Motor neuron (in vitro differentiated cells): ENCODE data around the gene PINK1. TPM values are rescaled to one million over a fixed set of nuclear protein-coding genes. Genes with fewer than 3 reads are reported as not detected.

Source experiments
- ATAC-seq, 8 experiments: fragments of 200-7000 bp; cut with Tn5 transposase; replicated peaks in 6 of 8; 2 replicates each; pipeline ENCODE4 v1.8.0; 2021; ENCODE audit warnings: mild to moderate bottlenecking in 8 of 8, moderate library complexity in 8 of 8
- H3K27ac ChIP-seq, 2 donors: fragments of 250-450 bp; sonication (Bioruptor Pico); 2 replicates each; pipeline ENCODE4 v1.9.0; 2021; ENCODE audit warnings: antibody characterized with exemption in 2 of 2, mild to moderate bottlenecking in 2 of 2, moderate library complexity in 1 of 2
- H3K4me1 ChIP-seq, 2 donors: fragments of 250-450 bp; sonication (Bioruptor Pico); replicated peaks in 1 of 2; 2 replicates each; pipeline ENCODE4 v1.6.1; 2021; ENCODE audit warnings: antibody characterized with exemption in 2 of 2, mild to moderate bottlenecking in 2 of 2, moderate library complexity in 1 of 2
- H3K4me3 ChIP-seq, 5 donors: fragments of 250-450 bp; sonication (Bioruptor Pico); 2 replicates each; pipeline ENCODE4 v1.9.0; 2021; ENCODE audit warnings: antibody characterized with exemption in 5 of 5, mild to moderate bottlenecking in 5 of 5, moderate library complexity in 4 of 5
- WGBS, 10 experiments: fragments of 450-650 bp; shearing (Covaris generic); methylation state at CpG; one replicate each; pipeline ENCODE4 v1.0.0; 2022; 5-methylcytosine and 5-hydroxymethylcytosine counted together
- in situ Hi-C, 9 experiments: fragments of 400-800 bp; cut with MboI; loops; one replicate each; pipeline ENCODE4 v1.15.0; 2021; ENCODE audit warnings: low sequenced_read_pairs in 9 of 9, low pct_unique_long_range_greater_than_20kb in 2 of 9; ENCODE audit not compliant: unreplicated experiment in 9 of 9
- total RNA-seq, 8 experiments: library from RNA; unstranded; fragments of 300-600 nt; gene quantifications; 2 replicates each; pipeline versions ENCODE4 v1.2.3 to v1.2.4, GENCODE V29; 2022

The PINK1 gene
- 100 to 1,000 TPM in 1 of 8 experiments, 10 to 100 TPM in 7; 22.7 to 117 (median 51.4) TPM for total RNA-seq

- 0 to 10% (median 0%) methylated on average over 1 to 35 of the region's 93 CpGs; no CpG with 5 or more reads in 2 of the 10 experiments for WGBS, 10 experiments
- Histone ChIP-seq H3K27ac (peak within 1 kb of the TSS; percentile 74 to 80), H3K4me1 (peaks cover 5 to 7% of the 10 kb centered on the region in 2 donors), H3K4me3 (peak within 1 kb of the TSS; percentile 66 to 94 (median 82))
- in situ Hi-C loops = loop anchor here in 4 of 9 experiments (10.0 to 25.0 kb wide), 5 partner anchors 96 to 721 kb away; partner anchors contain the start of genes MUL1 (in 1 of the 4) and PLA2G2E (in 1 of the 4)
- peak; percentile 75 to 91 (median 87) for ATAC-seq
These were observed at the start of gene PINK1 for GRCh38 chr1:20633190-20634064. TSS of gene PINK1 (plus strand) at chr1:20633458. CDS start at chr1:20633549, 91 bp downstream.

DNA sequence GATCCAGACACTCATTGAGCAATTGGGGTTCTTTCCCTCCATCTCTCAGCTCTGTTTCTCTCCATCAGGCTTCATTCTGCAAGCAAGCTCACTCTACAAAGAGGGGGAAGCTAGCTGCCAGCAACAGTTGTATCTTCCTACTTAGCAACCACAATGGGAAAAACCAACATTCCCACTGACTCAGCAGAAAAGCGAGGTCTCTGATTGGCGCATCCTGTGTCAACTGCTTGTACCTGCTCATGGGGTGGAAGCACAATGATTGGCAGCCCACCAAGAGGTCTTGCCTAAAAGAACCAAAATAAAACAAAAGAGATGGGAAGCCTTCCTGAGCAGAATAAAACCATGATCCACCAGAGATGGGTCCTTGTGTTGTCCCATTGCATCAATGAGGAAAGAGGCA lies 48.4 kb upstream of the PINK1 start:
- Histone ChIP-seq H3K4me1 (peaks cover 0 to 2% of the 10 kb centered on the region in 2 donors), H3K27ac (no peak overlapping the region), H3K4me3 (no peak overlapping the region)
- in situ Hi-C loops = no loop called here
- WGBS, 10 experiments = 63 to 100% (median 100%) methylated on average over 1 to 2 of the region's 2 CpGs; no CpG with 5 or more reads in 5 of the 10 experiments
- no peak for ATAC-seq

GRCh38 chr1:20586953-20587660 lies 46.2 kb upstream of the PINK1 start:
- in situ Hi-C loops = no loop called here
- no peak overlapping the region for H3K4me3 ChIP-seq
- WGBS, 10 experiments = 46 to 100% (median 70%) methylated on average over 1 to 4 of the region's 10 CpGs; no CpG with 5 or more reads in 4 of the 10 experiments
- no peak overlapping the region for H3K27ac ChIP-seq
- peak in 2 of 8 experiments; percentile 20 to 49 for ATAC-seq
- H3K4me1 ChIP-seq = peaks cover 3 to 14% of the 10 kb centered on the region in 2 donors

- peak in 2 of 8 experiments; percentile 55 to 78 for ATAC-seq
- no peak overlapping the region for H3K4me3 ChIP-seq
- in situ Hi-C loops = no loop called here
These were observed 45.6 kb upstream of the PINK1 start for GRCh38 chr1:20587661-20588053.

DNA sequence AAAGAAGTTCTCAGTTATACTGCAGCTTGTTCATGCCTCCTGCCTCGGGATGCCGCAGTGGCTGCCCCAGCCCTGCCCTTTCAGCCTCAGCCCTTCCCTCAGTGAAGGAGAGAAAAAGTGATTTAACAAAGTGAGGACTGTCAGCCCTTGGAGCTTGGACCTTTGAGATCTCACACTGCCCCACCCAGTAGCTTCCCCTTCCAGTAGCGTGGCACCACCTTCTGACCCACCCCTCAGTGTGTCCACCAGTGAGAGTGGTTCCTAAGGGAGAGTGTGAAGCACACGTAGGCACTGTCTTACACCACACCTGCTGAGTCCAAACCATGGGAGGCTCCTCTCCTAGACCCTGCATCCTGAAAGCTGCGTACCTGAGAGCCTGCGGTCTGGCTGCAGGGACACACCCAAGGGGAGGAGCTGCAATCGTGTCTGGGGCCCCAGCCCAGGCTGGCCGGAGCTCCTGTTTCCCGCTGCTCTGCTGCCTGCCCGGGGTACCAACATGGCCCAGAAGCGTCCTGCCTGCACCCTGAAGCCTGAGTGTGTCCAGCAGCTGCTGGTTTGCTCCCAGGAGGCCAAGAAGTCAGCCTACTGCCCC lies 44.5 kb upstream of the PINK1 start, which contains the start of gene CDA:
Gene CDA, plus strand, starts transcription at position 464 of the 592 bp plus-strand sequence. Its CDS starts 33 bp downstream, at position 497.
- peaks cover 3 to 14% of the 10 kb centered on the region in 2 donors for H3K4me1 ChIP-seq
- 53 to 76% (median 76%) methylated on average over 6 to 11 of the region's 11 CpGs; no CpG with 5 or more reads in 7 of the 10 experiments for WGBS, 10 experiments
- no peak within 1 kb of the TSS for H3K4me3 ChIP-seq
- in situ Hi-C loops = no loop called here
- no peak within 1 kb of the TSS for H3K27ac ChIP-seq
- ATAC-seq = peak in 2 of 8 experiments; percentile 16 to 53

More at GRCh38 chr1:20587661-20588053, 45.6 kb upstream of the PINK1 start:
- Histone ChIP-seq H3K27ac (no peak overlapping the region), H3K4me1 (peaks cover 3 to 14% of the 10 kb centered on the region in 2 donors)
- WGBS, 10 experiments = 0 to 80% (median 17%) methylated on average over 1 to 2 of the region's 2 CpGs; no CpG with 5 or more reads in 6 of the 10 experiments

- H3K27ac ChIP-seq = no peak overlapping the region
- H3K4me1 ChIP-seq = peaks cover 3 to 14% of the 10 kb centered on the region in 2 donors
- WGBS, 10 experiments = 0 to 67% (median 25%) methylated on average over 1 to 18 of the region's 24 CpGs; no CpG with 5 or more reads in 1 of the 10 experiments
- peak in 3 of 8 experiments; percentile 25 to 60 (median 34) for ATAC-seq
- in situ Hi-C loops = no loop called here
- H3K4me3 ChIP-seq = no peak overlapping the region
These were observed 43.7 kb upstream of the PINK1 start for GRCh38 chr1:20589331-20590278.

DNA sequence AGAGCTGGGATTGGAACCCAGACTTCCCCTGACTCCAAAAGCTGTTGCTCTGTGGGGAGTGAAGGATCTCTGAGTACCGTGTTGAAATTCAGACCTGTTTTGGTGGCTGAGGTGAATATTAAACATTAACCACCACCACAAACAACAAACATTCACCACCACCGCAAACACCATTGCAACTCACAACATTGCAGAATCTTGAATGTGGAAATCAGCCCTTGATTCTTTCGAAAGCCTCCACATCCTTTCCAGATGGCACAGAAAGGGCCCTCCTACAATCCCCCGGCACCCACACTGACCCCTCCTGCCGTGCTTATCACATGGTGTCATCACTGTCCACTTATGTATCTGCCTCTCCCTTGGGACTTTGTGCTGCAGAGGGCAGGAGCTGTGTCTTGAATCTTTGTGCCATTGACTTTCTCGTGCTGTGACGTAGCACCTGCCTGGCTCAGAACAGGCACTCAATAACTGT lies 42.9 kb upstream of the PINK1 start:
- ATAC-seq = peak in 6 of 8 experiments; percentile 15 to 86 (median 62)
- in situ Hi-C loops = no loop called here
- WGBS, 10 experiments = 17 to 80% (median 29%) methylated on average over 1 to 7 of the region's 7 CpGs; no CpG with 5 or more reads in 3 of the 10 experiments
- Histone ChIP-seq H3K4me1 (peaks cover 3 to 14% of the 10 kb centered on the region in 2 donors), H3K4me3 (no peak overlapping the region), H3K27ac (peak overlapping the region in 1 of 2 donors; percentile 31)

GRCh38 chr1:20593756-20594155 lies 39.5 kb upstream of the PINK1 start:
- Histone ChIP-seq H3K4me1 (peaks cover 3 to 14% of the 10 kb centered on the region in 2 donors), H3K27ac (no peak overlapping the region), H3K4me3 (no peak overlapping the region)
- 60 to 94% (median 85%) methylated on average over 1 to 5 of the region's 5 CpGs; no CpG with 5 or more reads in 3 of the 10 experiments for WGBS, 10 experiments
- in situ Hi-C loops = no loop called here
- no peak for ATAC-seq

GRCh38 chr1:20594746-20595145 lies 38.5 kb upstream of the PINK1 start:
- in situ Hi-C loops = no loop called here
- H3K4me1 ChIP-seq = peaks cover 3 to 13% of the 10 kb centered on the region in 2 donors
- WGBS, 10 experiments = 68 to 93% (median 85%) methylated on average over 3 to 13 of the region's 14 CpGs; no CpG with 5 or more reads in 1 of the 10 experiments
- no peak for ATAC-seq
- no peak overlapping the region for H3K4me3 ChIP-seq
- no peak overlapping the region for H3K27ac ChIP-seq

GRCh38 chr1:20596106-20596505 lies 37.2 kb upstream of the PINK1 start:
- H3K4me1 ChIP-seq = no peaks in the 10 kb centered on the region
- WGBS, 10 experiments = 0 to 58% (median 38%) methylated on average over 1 to 6 of the region's 6 CpGs; no CpG with 5 or more reads in 3 of the 10 experiments
- no peak overlapping the region for H3K4me3 ChIP-seq
- no peak overlapping the region for H3K27ac ChIP-seq
- in situ Hi-C loops = no loop called here
- ATAC-seq = no peak

DNA sequence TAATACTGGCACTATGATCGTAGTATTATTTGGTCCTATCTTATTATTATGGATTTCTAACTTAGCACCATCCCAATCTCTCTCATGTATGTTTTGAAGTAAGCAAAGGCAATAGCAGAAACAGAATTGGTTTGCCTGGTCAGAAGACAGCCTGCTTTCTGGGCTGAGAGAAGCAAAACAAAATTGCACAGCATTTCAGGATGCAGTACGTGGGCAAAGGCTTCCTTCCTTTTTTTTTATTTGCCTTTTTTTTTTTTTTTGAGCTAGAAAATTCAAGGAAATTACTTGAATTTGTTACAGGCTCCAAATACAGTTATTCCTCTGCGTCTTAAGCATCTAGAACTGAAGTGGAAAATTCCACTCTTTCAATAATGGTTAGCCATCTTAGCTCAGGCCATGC lies 35.6 kb upstream of the PINK1 start:
- no peaks in the 10 kb centered on the region for H3K4me1 ChIP-seq
- WGBS, 10 experiments = 29 to 100% (median 71%) methylated on average over 2 to 3 of the region's 3 CpGs; no CpG with 5 or more reads in 2 of the 10 experiments
- ATAC-seq = no peak
- in situ Hi-C loops = no loop called here
- H3K4me3 ChIP-seq = no peak overlapping the region
- H3K27ac ChIP-seq = no peak overlapping the region
